IMR-90 (cell line): ENCODE results near the gene PLA2G4A. TPM values are rescaled to one million over a fixed set of nuclear protein-coding genes. Genes with fewer than 3 reads are reported as not detected.

ENCODE experiments used
- ATAC-seq: fragments of 200-7000 bp; cut with Tn5 transposase; 2 replicates; pipeline ENCODE4 v1.9.1; 2020; ENCODE audit warnings: low read depth, mild to moderate bottlenecking, moderate library complexity
- BruUV-seq: library from RNA; stranded (reverse); fragments of 400-500 nt; replicated peaks from 2 replicates; lab custom pipeline; 2021; lab: Mats Ljungman, UMichigan
- CTCF ChIA-PET: fragments of 300-600 bp; formaldehyde crosslinking; extraction: SDS; loops from one replicate; lab custom pipeline; 2021; ENCODE audit warnings: antibody characterized with exemption; lab: Yijun Ruan, JAX
- POLR2A ChIA-PET: fragments of 300-600 bp; sonication (Branson Sonifier 250); formaldehyde crosslinking; loops from one replicate; lab custom pipeline; 2022; ENCODE audit warnings: antibody characterized with exemption; ENCODE audit not compliant: unreplicated experiment; lab: Charles Lee
- DNase-seq: peaks from one replicate; pipeline ENCODE4 v3.0.0; 2013
- H2AFZ ChIP-seq: replicated peaks from 2 replicates; pipeline ENCODE3; 2013; ENCODE audit warnings: low read length, mild to moderate bottlenecking; ENCODE audit not compliant: poor library complexity
- H2AK5ac ChIP-seq: 2 replicates; pipeline ENCODE4 v1.6.1; 2013; ENCODE audit warnings: low read depth, low read length, inconsistent platforms
- H2AK9ac ChIP-seq: replicated peaks from 2 replicates; pipeline ENCODE3; 2013; ENCODE audit warnings: mild to moderate bottlenecking, low read depth, low read length, moderate library complexity; ENCODE audit not compliant: poor library complexity
- H2BK120ac ChIP-seq: 2 replicates; pipeline ENCODE4 v1.6.1; 2013; ENCODE audit warnings: low read depth, low read length, inconsistent platforms
- H2BK15ac ChIP-seq: 3 replicates; pipeline ENCODE4 v1.6.1; 2013; ENCODE audit warnings: low read depth, low read length, inconsistent platforms
- H2BK20ac ChIP-seq: 2 replicates; pipeline ENCODE4 v1.6.1; 2013; ENCODE audit warnings: low read depth, mild to moderate bottlenecking, inconsistent platforms, low read length, moderate library complexity
- H2BK5ac ChIP-seq: 2 replicates; pipeline ENCODE4 v1.6.1; 2013; ENCODE audit warnings: mild to moderate bottlenecking, low read depth, low read length, inconsistent platforms; ENCODE audit not compliant: poor library complexity, severe bottlenecking
- H3K14ac ChIP-seq: replicated peaks from 2 replicates; pipeline ENCODE4 v1.6.1; 2013; ENCODE audit warnings: low read depth, low read length, inconsistent platforms
- H3K18ac ChIP-seq: 2 replicates; pipeline ENCODE4 v1.6.1; 2013; ENCODE audit warnings: low read depth, low read length, control low read depth
- H3K23ac ChIP-seq: 2 replicates; pipeline ENCODE4 v1.6.1; 2013; ENCODE audit warnings: low read depth, low read length, inconsistent platforms
- H3K27ac ChIP-seq: 2 replicates; pipeline ENCODE4 v1.5.1; 2013; ENCODE audit warnings: mild to moderate bottlenecking, control low read depth, low read length; ENCODE audit not compliant: insufficient read depth
- H3K27me3 ChIP-seq: 2 replicates; pipeline ENCODE4 v1.6.1; 2013; ENCODE audit warnings: low read length; ENCODE audit not compliant: control insufficient read depth, insufficient read depth
- H3K36me3 ChIP-seq: 2 replicates; pipeline ENCODE4 v1.6.1; 2013; ENCODE audit warnings: low read length, mixed read lengths; ENCODE audit not compliant: control insufficient read depth, insufficient read depth
- H3K4ac ChIP-seq: 2 replicates; pipeline ENCODE4 v1.6.1; 2013; ENCODE audit warnings: low read depth, low read length, inconsistent platforms
- H3K4me1 ChIP-seq: 2 replicates; pipeline ENCODE4 v1.6.1; 2013; ENCODE audit warnings: low read length, mixed read lengths; ENCODE audit not compliant: control insufficient read depth, insufficient read depth
- H3K4me2 ChIP-seq: 2 replicates; pipeline ENCODE4 v1.6.1; 2013; ENCODE audit warnings: low read depth, mild to moderate bottlenecking, control low read depth, low read length, moderate library complexity
- H3K4me3 ChIP-seq: 2 replicates; pipeline ENCODE4 v1.5.1; 2013; ENCODE audit warnings: low read depth, mild to moderate bottlenecking, control low read depth, low read length, moderate library complexity; ENCODE audit not compliant: insufficient read depth
- H3K56ac ChIP-seq: 2 replicates; pipeline ENCODE4 v1.6.1; 2013; ENCODE audit warnings: low read length, inconsistent platforms; ENCODE audit not compliant: insufficient read depth; ENCODE audit errors: extremely low read depth
- H3K79me1 ChIP-seq, 2 experiments: 2 replicates each; pipeline ENCODE4 v1.6.1; 2013; ENCODE audit warnings: low read length in 2 of 2, inconsistent platforms in 1 of 2, low read depth in 1 of 2
- H3K9ac ChIP-seq: 2 replicates; pipeline ENCODE4 v1.6.1; 2013; ENCODE audit warnings: low read depth, low read length, control low read depth
- H3K9me1 ChIP-seq: 2 replicates; pipeline ENCODE4 v1.6.1; 2013; ENCODE audit warnings: low read length, inconsistent platforms; ENCODE audit not compliant: insufficient read depth
- H3K9me3 ChIP-seq: 2 replicates; pipeline ENCODE4 v1.6.1; 2013; ENCODE audit warnings: low read length; ENCODE audit not compliant: control insufficient read depth, insufficient read depth
- H4K20me1 ChIP-seq: 2 replicates; pipeline ENCODE4 v1.6.1; 2013; ENCODE audit warnings: low read length, inconsistent platforms; ENCODE audit not compliant: insufficient read depth
- H4K5ac ChIP-seq: 2 replicates; pipeline ENCODE4 v1.6.1; 2013; ENCODE audit warnings: mild to moderate bottlenecking, low read depth, low read length, control low read depth
- H4K8ac ChIP-seq, 2 experiments: 2 replicates each; pipeline ENCODE4 v1.6.1; 2013; ENCODE audit warnings: low read depth in 2 of 2, low read length in 2 of 2, control low read depth in 1 of 2, inconsistent platforms in 1 of 2
- H4K91ac ChIP-seq: 2 replicates; pipeline ENCODE4 v1.6.1; 2013; ENCODE audit warnings: low read depth, low read length, inconsistent platforms; ENCODE audit not compliant: insufficient read depth
- FOS ChIP-seq: fragments of 150-350 bp; IDR thresholded peaks from 2 replicates; pipeline ENCODE4 v1.6.1; 2016; ENCODE audit warnings: low read depth, low read length
- NFE2L2 ChIP-seq: fragments of 150-350 bp; IDR thresholded peaks from 2 replicates; pipeline ENCODE4 v1.6.1; 2016; ENCODE audit warnings: low read depth, mild to moderate bottlenecking, low read length
- WGBS, 2 experiments: methylation state at CpG; one replicate each; pipeline versions ENCODE4 v1.1.5 to v1.1.7; 2013; ENCODE audit warnings: missing lambda C conversion rate in 2 of 2; ENCODE audit not compliant: insufficient read length in 1 of 2; ENCODE audit errors: extremely low coverage in 2 of 2; 5-methylcytosine and 5-hydroxymethylcytosine counted together
- dilution Hi-C: fragments of 300-500 bp; cut with HindIII; formaldehyde crosslinking; loops from one replicate; pipeline ENCODE4 v1.14.3; 2018; ENCODE audit warnings: low sequenced_read_pairs; ENCODE audit not compliant: unreplicated experiment
- in situ Hi-C: fragments of 300-500 bp; cut with MboI; formaldehyde crosslinking; loops from 3 replicates; pipeline ENCODE4 v1.14.3; 2019; ENCODE audit warnings: low sequenced_read_pairs, inconsistent platforms, mixed read lengths
- intact Hi-C: fragments of 100-400 bp; cut with micrococcal nuclease; formaldehyde crosslinking; loops from 2 replicates; pipeline ENCODE4 v1.10.0; 2022
- polyA plus RNA-seq, 3 experiments: library from polyadenylated mRNA; depleted of rRNA; stranded (reverse); fragments of >200 nt; gene quantifications; 2 replicates each; pipeline ENCODE4 v1.2.3, GENCODE V29; 2012; ENCODE audit warnings: low replicate concordance in 1 of 3
- total RNA-seq: library from RNA; depleted of rRNA; stranded (reverse); fragments of >200 nt; gene quantifications from 2 replicates; pipeline ENCODE4 v1.2.3, GENCODE V29; 2012

PLA2G4A gene
- total and polyA plus RNA-seq, 2 of the 4 experiments (the other 2 are of a cell fraction), result 1.6 to 3.8 TPM

DNA sequence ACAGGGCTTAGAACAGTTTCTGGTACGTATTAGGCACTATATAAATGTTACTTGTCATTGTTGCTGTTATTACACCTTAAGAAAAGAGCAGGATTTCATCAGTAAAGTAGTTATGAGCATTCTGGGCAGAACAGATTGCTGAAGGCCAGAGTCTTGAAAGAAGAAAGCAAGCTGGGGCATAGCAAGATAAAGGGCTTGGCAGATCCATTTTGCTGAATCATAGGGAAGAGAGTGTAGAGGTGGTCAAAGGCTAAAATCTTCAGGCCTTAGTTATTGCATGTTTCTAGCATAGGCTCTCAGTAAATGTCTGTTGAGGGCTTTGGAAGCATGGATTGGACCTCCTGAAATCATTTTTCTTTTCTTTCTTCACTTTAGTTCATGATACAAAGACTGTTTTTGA, 67.5 kb downstream of the PLA2G4A start:
- H4K91ac ChIP-seq, result no peak overlapping the region
- no peaks in the 10 kb centered on the region for H3K27me3 ChIP-seq
- intact Hi-C loops (no loop called here), in situ Hi-C loops (no loop called here), dilution Hi-C loops (no loop called here)
- no peak overlapping the region for H2AK9ac ChIP-seq
- ChIA-PET POLR2A (no interaction called here), CTCF (no interaction called here)
- BruUV-seq, result no TSS peak
- H3K9me3 ChIP-seq, result no peaks in the 10 kb centered on the region
- no peak overlapping the region for H3K4me2 ChIP-seq
- H2BK15ac ChIP-seq, result no peak overlapping the region
- H4K5ac ChIP-seq, result no peak overlapping the region
- H3K23ac ChIP-seq, result no peak overlapping the region
- no peaks in the 10 kb centered on the region for H3K79me1 ChIP-seq
- H3K14ac ChIP-seq, result no peak overlapping the region
- no peak overlapping the region for H3K18ac ChIP-seq
- H3K9ac ChIP-seq, result no peak overlapping the region
- no peak overlapping the region for H2BK120ac ChIP-seq
- peak; percentile 26 for DNase-seq
- no peak overlapping the region for H2AK5ac ChIP-seq
- ATAC-seq, result peak; percentile 35; the same call in 1 of the 2 replicates
- H3K9me1 ChIP-seq, result no peaks in the 10 kb centered on the region
- H3K4ac ChIP-seq, result no peak overlapping the region
- no peak for TF ChIP-seq FOS
- TF ChIP-seq NFE2L2, result peak; percentile 10; the same call in 1 of the 2 replicates
- H3K56ac ChIP-seq, result no peak overlapping the region
- no peaks in the 10 kb centered on the region for H3K36me3 ChIP-seq
- H3K27ac ChIP-seq, result no peak overlapping the region
- H4K8ac ChIP-seq, result no peak overlapping the region
- H4K20me1 ChIP-seq, result no peaks in the 10 kb centered on the region
- no CpG with 5 or more reads among the region's 1 CpG for WGBS, 2 experiments
- H2AFZ ChIP-seq, result no peak overlapping the region
- no peaks in the 10 kb centered on the region; the same call in 1 of the 2 replicates for H3K4me1 ChIP-seq
- no peak overlapping the region for H2BK20ac ChIP-seq
- H3K4me3 ChIP-seq, result no peak overlapping the region
- H2BK5ac ChIP-seq, result no peak overlapping the region
